Pancreas (tissue), 10 donors: ENCODE data around the gene SOX4. TPM values are rescaled to one million over a fixed set of nuclear protein-coding genes. Genes with fewer than 3 reads are reported as not detected.
A peak's percentile ranks its signal among the peaks of the same experiment; 100 is the strongest.

Source experiments
- ATAC-seq, 4 donors: fragments of 200-7000 bp; cut with Tn5 transposase; one replicate each; pipeline versions ENCODE4 v1.8.0 to v1.9.1; 2020; ENCODE audit warnings: mild to moderate bottlenecking in 4 of 4, moderate library complexity in 4 of 4
- DNase-seq, 6 donors: peaks; one replicate each; pipeline ENCODE4 v3.0.0-alpha.2; 2020
- FAIRE-seq: peaks from 2 replicates; lab custom pipeline; 2012; peaks lifted over from hg19 to GRCh38; lab: Jason Lieb, UNC
- H3K27ac ChIP-seq, 4 donors: fragments of 200-600 bp; sonication (generic); 1 replicate in 3 of 4; 2 replicates in 1 of 4; pipeline versions ENCODE4 v1.5.0 to v1.8.0; 2020
- H3K27me3 ChIP-seq, 4 donors: fragments of 200-600 bp; one replicate each; pipeline ENCODE4 v1.8.0; 2021
- H3K36me3 ChIP-seq, 3 donors: fragments of 200-600 bp; sonication (generic) in 1 of 3; one replicate each; pipeline versions ENCODE4 v1.5.0 to v1.8.0; 2020 to 2021
- H3K4me1 ChIP-seq, 3 donors: fragments of 200-600 bp; one replicate each; pipeline ENCODE4 v1.8.0; 2021
- H3K4me3 ChIP-seq, 4 donors: fragments of 200-600 bp; sonication (generic) in 2 of 4; one replicate each; pipeline versions ENCODE4 v1.5.0 to v1.8.0; 2020 to 2021
- H3K9me3 ChIP-seq, 4 donors: fragments of 200-600 bp; one replicate each; pipeline ENCODE4 v1.8.0; 2021
- CTCF ChIP-seq, 4 donors: fragments of 200-600 bp; sonication (generic) in 3 of 4; IDR thresholded peaks; one replicate each; pipeline versions ENCODE4 v1.5.0 to v1.8.0; 2021; ENCODE audit warnings: antibody characterized with exemption in 4 of 4
- WGBS, 2 donors: extraction: QIAGEN DNeasy Blood & Tissue Kit; methylation state at CpG; one replicate each; pipeline ENCODE4 v1.1.7; 2013; 5-methylcytosine and 5-hydroxymethylcytosine counted together
- intact Hi-C, 3 donors: fragments of 100-400 bp; cut with DNase I; formaldehyde crosslinking; loops; one replicate each; pipeline versions ENCODE4 v1.11.1 to v1.14.2; 2022
- polyA plus RNA-seq, 2 donors: library from polyadenylated mRNA; stranded (reverse); fragments of 200-250 nt; gene quantifications; one replicate each; pipeline ENCODE4 v1.2.3, GENCODE V29; 2013
- total RNA-seq, 6 donors: library from RNA; stranded (reverse); fragmentation: NEBNext Ultra II Directional in 4 of 6; extraction: Animal tissue kit (Norgen Biotek cat#: 25700) in 4 of 6; gene quantifications; one replicate each; pipeline versions ENCODE4 v1.2.1 to v1.2.4, GENCODE V29; 2021 to 2023
- donor health status: healthy with polysubstance abuse.
- donor health status: DM: no; HTN: no; CAD: no; lungs with moderate emphysema.
- donor health status: DM: no; HTN: no; CAD: no.
- donor health status: control.
- donor health status: control.
- donor health status: Bipolar disorder and iron deficiency.
- donor health status: DM: yes; HTN: yes; CAD: no.
- donor health status: DM: no; HTN: no; CAD: no.
- donor health status: DM: no; HTN: no; CAD: no.
- donor health status: DM: yes; HTN: yes; CAD: no.

SOX4 gene
- total and polyA plus RNA-seq, 8 donors, result 4.7 to 61.9 (median 10.9) TPM

GRCh38 chr6:21556968-21557721 is 36.4 kb upstream of the SOX4 start:
- Histone ChIP-seq H3K9me3 (no peaks in the 10 kb centered on the region), H3K4me1 (peaks cover 9 to 18% (median 12%) of the 10 kb centered on the region in 3 donors), H3K4me3 (no peak overlapping the region), H3K36me3 (no peaks in the 10 kb centered on the region), H3K27me3 (no peaks in the 10 kb centered on the region), H3K27ac (peak overlapping the region in 2 of 4 donors; percentile 31 to 68)
- FAIRE-seq (no peak), DNase-seq (peak in 3 of 6 donors; percentile 15 to 23 (median 19)), ATAC-seq (peak; percentile 94 to 96 (median 96))
- intact Hi-C loops, result no loop called here
- 9 to 13% methylated on average over 5 of the region's 5 CpGs for WGBS, 2 donors
- no peak for TF ChIP-seq CTCF (IDR thresholded peaks at IDR 0.05)

- H3K27me3 ChIP-seq, result no peaks in the 10 kb centered on the region
- WGBS, 2 donors, result 83% methylated on average over 3 of the region's 3 CpGs
- intact Hi-C loops, result no loop called here
- no peaks in the 10 kb centered on the region for H3K36me3 ChIP-seq
- H3K4me1 ChIP-seq, result peaks cover 9 to 18% (median 12%) of the 10 kb centered on the region in 3 donors
- DNase-seq (no peak), FAIRE-seq (no peak), ATAC-seq (no peak)
- no peak overlapping the region for H3K27ac ChIP-seq
- no peaks in the 10 kb centered on the region for H3K9me3 ChIP-seq
- no peak for TF ChIP-seq CTCF (IDR thresholded peaks at IDR 0.05)
- H3K4me3 ChIP-seq, result no peak overlapping the region
These were observed 34.3 kb upstream of the SOX4 start for GRCh38 chr6:21559238-21559637.

GRCh38 chr6:21560249-21560648 is 33.3 kb upstream of the SOX4 start:
- Histone ChIP-seq H3K27ac (no peak overlapping the region), H3K4me1 (peaks cover 9 to 18% (median 12%) of the 10 kb centered on the region in 3 donors), H3K9me3 (no peaks in the 10 kb centered on the region), H3K36me3 (no peaks in the 10 kb centered on the region), H3K4me3 (no peak overlapping the region), H3K27me3 (no peaks in the 10 kb centered on the region)
- intact Hi-C loops, result no loop called here
- DNase-seq (no peak), ATAC-seq (no peak), FAIRE-seq (no peak)
- no peak for TF ChIP-seq CTCF (IDR thresholded peaks at IDR 0.05)
- WGBS, 2 donors, result 71 to 75% methylated on average over 2 of the region's 2 CpGs

GRCh38 chr6:21565431-21565830 is 28.1 kb upstream of the SOX4 start:
- TF ChIP-seq CTCF (IDR thresholded peaks at IDR 0.05), result no peak
- H3K27ac ChIP-seq, result no peak overlapping the region
- DNase-seq, result no peak
- intact Hi-C loops, result no loop called here
- H3K4me1 ChIP-seq, result no peaks in the 10 kb centered on the region
- FAIRE-seq, result peak; percentile 81
- ATAC-seq, result no peak
- H3K4me3 ChIP-seq, result no peak overlapping the region
- no peaks in the 10 kb centered on the region for H3K27me3 ChIP-seq
- H3K36me3 ChIP-seq, result no peaks in the 10 kb centered on the region
- no peaks in the 10 kb centered on the region for H3K9me3 ChIP-seq
- 57 to 81% methylated on average over 1 of the region's 1 CpG for WGBS, 2 donors

GRCh38 chr6:21578523-21578922 is 15.0 kb upstream of the SOX4 start:
- DNase-seq (no peak), ATAC-seq (no peak), FAIRE-seq (no peak)
- H3K9me3 ChIP-seq, result no peaks in the 10 kb centered on the region
- H3K4me3 ChIP-seq, result no peak overlapping the region
- no peak for TF ChIP-seq CTCF (IDR thresholded peaks at IDR 0.05)
- intact Hi-C loops, result no loop called here
- no peaks in the 10 kb centered on the region for H3K4me1 ChIP-seq
- H3K27ac ChIP-seq, result no peak overlapping the region
- no peaks in the 10 kb centered on the region for H3K36me3 ChIP-seq
- no peaks in the 10 kb centered on the region for H3K27me3 ChIP-seq
